HS-5 (cell line): ENCODE data around the gene RBMS3.

Experiments used
- DNase-seq: peaks from one replicate; pipeline ENCODE4 v3.0.0-alpha.2; 2012; ENCODE audit warnings: low read depth

RBMS3 gene

DNA sequence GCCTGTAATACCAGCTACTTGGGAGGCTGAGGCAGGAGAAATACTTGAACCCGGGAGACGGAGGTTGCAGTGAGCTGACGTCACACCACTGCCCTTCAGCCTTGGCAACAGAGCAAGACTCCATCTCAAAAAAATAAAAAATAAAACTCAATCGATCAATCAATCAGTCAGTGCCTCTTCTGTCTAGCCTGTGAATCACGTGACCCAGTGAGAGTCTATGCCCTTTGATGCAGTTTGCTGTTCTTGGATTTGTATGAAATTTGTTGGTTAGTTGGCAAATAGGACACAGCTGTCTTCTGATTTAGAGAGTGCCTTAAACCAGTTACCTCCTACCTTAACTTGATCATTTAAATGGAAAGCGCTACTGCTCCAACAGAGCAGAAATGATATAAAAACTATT is 3.6 kb upstream of the RBMS3 start:
- no peak for DNase-seq

DNA sequence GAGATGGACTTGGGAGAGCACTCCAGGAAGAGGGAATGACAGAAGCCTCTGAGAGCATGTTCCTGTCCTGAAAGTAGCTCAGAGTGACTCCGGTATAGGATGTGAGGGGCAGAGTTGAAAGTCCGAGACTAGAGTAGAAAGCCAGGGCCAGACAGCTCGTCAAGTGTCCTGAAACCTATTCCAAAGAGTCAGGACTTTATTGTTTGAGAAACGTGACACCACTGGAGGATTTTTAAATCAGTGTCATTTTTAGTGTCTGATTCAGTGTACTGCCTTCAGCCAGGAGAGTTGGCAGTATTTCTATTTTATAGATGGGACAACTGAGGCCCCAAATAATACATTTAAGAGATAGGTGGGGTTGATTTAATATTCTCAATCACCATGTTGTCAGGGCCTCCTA is 1.6 kb upstream of the RBMS3 start:
- no peak for DNase-seq

DNA sequence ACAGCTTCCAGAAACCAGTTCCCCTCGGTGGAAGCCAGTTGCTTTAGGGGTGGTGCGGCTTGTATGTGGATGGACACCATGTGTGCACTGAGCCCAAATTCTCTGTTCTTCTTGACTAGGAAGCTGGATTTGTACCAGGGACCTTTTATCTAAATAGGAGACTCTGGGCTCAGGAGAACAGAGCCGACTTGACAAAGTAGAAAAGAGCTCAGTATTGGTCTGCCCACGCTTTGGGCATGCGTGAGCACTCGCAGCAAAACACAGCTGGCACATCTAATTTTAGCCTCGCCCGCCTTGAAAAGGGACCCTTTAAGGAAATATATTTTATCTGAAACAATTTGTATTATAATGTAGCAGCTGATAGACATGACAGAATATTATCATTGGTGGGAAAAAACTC is 1.1 kb upstream of the RBMS3 start:
- DNase-seq, result no peak

DNA sequence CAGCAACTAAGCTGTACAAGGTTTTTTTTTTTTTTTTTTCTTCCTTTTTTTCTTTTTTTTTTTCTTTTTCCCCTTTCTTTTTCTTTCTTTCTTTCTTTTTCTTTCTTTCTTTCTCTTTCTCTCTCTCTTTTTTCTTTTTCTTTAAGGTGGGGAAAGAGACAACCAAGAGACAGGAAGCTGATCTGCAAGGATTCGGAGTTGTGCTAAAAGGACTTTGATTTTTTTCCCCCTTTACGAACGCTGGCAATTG is 148 bp downstream of the RBMS3 start:
- no peak for DNase-seq

DNA sequence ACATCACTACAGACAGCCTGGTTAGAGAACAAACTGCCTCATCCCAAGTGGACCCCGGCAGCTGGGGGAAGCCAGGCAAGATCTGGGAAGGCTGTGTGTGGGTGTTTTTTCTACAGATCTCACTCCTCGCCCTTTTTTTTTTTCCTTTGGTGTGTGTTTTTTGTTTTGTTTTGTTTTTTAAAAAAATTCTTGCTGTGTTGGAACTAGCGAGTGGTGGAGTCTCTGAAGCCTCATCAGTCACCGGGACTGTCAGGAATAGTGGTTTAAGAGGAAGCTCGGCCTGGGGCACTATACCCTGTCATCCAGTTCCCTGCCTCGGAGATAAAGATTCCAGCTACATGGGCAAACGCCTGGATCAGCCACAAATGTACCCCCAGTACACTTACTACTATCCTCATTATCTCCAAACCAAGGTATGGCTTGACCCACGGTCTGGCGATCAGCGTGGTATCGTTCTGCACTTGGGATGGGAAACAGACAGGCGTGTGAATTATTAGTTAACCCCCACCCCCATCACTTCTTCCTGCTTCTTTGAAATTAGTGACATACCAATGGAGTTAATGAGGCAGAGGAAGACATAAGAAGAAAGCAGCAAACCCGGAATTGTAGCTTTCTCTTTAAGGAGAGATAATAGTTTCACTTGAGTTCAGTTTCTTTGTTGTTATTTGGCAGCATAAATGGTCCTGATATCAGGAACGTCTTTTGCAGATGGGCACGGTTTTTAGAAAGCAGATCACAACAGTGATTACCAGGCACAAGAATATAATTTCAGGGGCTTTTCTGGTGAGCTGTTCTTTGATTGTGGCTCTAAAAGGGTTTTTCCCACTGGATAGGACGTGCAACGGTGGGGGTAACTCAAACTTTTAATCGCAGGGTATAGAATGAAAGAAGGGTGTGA is 722 bp downstream of the RBMS3 start:
- DNase-seq, result no peak

DNA sequence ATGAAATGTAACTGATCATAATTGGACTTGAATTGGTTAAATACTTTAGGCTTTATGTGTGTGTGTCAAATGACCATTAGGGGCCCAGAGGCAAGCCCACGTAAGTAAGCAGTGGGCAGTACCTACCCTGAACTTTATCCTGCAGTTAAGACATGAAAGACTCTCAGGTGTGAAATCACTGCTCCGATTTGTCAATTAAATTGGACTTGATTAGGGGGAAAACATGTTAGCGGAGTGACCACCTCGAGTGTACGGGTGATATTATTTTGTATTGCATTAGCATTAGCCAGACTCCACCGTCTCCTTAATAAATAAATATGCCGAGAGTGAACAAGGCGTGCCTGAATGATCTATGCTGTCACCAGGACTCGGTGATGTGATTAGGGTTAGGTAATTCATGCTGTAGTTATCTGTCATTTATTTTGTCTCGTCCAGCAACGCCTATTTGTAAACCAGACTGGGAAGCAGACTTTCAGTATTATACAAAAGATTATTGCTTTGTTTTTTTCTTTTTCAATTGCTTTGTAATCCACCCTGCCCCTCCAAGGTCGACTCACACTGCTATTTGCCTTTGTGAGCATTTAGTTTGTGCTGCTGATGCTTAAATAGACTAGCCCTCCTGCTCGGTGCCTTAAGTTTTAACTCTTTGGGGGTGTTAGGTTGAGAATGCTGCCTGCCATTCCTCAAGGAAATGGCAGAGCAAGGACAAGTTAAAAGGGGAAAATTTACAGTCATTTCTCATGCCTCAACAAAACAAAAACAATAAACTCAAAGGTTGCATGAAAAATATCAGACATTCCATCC is 1.8 kb downstream of the RBMS3 start:
- DNase-seq, result no peak

DNA sequence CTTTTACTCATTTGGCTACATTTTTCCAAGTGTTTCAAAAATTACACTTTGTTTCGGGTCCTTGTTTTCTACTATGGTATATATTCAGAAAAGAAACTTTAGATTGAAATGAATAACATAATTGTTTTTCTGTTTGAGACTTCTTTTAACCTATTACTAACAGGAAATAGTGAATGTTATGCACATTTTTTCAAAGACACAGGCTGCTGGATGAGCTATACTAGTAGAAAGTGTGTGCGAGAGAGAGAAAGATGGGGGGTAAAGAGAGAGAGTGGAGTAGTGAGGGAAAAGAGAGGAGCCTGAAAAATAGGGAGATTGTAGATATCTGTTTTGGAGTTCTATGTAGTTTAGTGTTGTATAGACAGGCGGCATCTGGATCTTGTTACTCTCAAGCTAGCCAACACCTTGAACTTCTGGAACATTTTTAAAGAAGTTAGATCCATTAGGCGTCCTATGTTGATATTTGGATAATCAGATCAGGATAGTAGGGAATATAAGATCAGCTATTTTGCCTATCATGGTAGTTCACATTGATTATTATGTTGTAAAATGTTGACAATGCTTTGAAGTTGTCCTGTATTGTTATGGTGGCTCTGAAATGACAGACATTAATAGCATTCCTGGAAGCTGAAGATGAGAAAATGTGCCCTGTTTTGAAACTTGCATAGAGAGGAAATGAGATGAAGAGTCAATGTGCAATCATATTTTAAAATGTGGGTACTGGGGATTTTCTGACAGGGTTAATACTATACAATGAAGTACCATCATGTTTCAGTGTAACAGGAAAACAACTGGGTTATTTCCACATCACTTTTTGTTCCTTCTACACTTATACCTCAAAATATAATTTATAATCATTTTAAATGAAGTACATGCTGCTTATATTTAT is 2.6 kb downstream of the RBMS3 start:
- DNase-seq, result no peak

DNA sequence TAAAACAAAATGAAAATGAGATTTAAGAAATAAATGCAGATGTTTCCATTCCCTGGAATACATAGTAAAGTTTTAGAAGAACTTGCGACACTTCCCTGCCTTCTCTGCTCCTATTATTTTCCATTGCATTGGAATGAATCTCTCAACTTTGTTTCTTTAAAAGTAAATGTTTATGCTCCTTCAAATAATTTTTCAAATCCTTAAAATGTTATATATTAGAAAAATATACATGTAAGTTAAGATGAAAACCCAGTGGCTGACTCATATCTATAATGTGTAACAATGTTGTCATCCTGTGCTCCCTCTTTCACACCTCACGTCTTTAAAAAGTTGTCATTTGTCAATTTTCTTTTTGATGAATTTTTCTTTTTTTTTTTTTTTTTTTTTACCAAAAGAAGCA is 3.6 kb downstream of the RBMS3 start:
- DNase-seq, result no peak

DNA sequence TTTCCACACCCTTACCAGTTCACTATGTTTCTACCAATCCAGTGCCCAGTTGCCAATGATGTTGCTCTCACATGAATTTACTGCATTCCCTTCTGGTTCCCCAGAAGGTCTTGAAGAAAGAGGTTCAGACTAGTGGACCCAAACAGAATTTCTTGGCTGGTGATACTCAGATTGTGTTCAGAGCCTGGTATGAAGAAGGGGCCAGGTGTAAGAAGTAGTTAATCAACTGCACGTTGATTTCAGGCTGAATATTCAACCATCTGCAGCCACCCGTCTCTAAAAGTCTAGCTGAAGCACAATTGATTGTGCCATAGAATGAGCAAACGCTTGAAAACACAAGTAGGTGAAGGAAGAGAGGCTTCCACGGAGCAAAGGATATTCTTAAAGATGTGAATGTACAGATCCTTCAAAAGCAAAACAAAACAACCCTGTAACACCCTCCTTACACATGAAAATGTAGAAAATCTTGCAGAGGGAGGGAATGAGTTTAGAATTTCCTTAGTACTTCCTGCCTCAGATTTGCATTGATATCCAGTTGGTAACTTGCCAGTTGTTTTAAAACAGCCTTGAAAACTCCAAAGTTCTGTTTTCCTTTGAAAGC is 4.7 kb downstream of the RBMS3 start:
- peak; percentile 52 for DNase-seq

DNA sequence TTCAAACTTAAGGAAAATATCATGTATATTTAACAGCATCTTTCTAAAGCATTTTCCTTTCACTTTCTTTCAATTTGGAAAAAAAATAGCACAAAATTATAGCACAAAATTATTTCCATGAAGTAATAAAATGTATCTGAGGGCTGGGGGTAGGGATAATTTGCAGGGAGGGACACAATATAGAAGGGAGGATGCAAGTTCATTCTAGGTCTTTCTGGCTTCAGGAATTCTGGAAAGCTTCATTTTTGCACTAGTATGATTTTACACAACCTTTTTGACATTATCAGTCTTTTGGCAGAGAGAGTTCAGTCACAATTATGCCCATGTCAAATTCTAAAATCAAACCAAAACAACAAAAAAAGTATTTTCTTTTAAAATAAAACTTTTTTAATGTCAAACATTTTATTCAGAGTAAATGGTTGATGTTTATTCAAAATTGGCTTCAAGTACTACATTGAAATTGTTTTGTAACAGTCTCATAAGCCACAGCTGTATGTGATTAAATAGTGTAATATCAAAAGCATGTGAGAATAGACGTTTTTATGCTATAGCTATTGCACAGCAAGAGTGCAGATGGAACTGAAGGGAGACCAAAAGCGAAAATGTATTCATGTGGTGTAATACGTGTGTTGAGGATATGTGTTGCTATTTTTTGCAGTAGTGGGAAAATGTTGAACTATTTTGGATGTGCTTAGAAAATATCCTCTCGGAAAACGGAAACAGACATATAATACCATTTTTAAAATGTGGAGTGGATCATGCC is 5.8 kb downstream of the RBMS3 start:
- DNase-seq, result peak; percentile 61

DNA sequence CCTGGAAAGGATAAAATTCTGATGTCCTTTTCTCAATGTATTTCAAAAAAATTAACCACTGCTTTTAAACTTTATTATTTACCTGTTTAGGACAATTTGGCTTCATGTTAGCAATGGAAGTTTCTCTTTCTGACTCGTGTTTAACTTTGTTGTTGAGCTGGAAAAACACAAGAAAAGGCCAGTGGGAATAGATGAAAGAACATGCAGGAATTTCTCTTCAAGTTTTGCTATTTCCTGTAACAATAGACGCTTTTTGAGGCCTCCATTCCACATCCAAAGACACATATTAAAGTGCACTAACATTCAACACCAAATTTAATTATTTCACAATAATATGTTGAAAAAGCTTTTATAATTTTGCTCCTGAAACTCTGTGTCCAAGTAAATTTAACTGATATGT is 9.7 kb downstream of the RBMS3 start:
- no peak for DNase-seq

DNA sequence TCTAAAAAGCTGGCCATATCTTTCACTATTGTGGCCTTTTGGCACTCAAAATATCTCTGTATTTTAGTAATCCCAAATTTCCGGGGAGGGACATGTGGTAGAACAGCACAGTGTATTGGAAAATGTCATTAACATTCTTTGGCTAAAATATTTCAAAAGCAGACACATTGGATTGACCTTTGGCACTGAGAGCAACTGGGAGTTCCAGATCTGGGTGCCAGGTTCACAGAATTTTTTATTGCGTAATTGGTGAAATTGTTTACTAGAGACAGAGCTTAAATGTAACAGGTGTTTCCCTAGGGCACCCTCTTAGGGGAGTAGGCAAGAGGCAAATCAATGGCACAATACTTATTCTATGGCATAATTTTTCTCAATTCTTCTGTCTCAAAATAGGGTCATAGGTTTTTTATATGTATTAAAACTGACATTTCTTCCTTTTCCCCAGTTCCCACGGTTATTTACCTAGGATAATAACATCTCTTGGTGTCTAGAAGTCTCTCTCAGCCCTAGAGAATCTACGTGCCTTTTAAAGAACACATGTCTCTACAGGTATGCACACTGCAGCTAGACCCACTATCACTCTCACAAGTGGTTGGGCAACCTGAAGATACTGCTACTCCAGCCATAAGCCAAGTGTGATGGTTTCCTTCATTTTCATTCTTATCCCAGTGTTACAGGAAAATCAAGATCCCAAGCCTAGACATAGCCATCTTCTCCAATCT is 10.6 kb downstream of the RBMS3 start:
- DNase-seq, result no peak

DNA sequence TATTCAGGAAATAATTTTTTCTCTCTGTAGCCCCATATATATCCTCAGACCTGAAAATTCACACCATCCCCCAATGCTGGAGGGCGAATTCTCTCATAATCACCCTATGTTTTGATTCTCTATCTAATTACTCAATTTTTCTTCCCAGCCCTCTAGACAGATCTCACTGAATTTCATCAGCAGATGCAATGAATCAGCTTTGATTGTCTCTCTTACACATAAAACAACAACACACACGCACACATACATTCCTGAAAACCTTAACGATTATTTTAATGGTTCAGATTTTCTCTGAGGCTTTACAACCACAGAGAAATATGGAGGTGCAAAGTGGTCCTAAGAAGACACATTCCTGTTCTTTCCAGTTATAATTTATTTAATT is 11.1 kb downstream of the RBMS3 start:
- no peak for DNase-seq

DNA sequence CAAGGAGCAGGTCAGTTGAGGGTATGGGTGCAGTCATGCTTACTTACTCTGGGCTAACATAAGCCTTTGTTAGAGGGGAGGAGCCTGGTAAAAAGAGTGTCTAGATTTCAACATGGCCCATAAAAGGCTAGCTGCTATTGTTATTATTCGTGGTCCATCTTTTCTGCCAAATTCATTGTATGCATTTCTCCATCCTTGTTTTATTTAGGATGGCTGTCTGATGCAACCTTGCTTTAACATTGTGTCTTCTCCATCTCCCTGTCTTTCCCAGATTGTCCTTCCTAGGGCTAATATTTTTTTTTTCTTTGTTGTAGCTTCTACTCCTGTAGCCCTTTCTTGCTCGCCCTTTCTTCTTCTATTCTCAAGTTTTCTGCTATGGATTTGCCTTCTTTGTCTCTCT is 12.6 kb downstream of the RBMS3 start:
- DNase-seq, result no peak

DNA sequence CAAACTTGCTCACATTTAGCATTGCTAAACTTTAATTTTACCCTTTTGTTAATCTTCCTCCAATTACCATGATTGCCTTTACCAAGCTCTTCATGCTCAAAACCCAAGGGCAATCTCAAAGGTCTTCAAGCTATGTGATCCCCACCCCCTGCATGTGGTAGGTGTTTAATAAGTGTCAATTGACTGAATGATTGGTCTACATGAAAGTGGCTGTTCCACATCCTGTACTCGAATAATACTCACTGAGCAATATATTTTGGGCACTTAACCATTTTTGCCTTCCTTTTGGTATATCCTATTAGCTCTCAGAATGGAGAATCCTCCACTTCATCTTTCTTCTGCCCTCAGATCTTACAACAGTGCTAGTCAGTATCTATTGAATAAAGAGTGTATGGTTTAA is 17.1 kb downstream of the RBMS3 start:
- no peak for DNase-seq

DNA sequence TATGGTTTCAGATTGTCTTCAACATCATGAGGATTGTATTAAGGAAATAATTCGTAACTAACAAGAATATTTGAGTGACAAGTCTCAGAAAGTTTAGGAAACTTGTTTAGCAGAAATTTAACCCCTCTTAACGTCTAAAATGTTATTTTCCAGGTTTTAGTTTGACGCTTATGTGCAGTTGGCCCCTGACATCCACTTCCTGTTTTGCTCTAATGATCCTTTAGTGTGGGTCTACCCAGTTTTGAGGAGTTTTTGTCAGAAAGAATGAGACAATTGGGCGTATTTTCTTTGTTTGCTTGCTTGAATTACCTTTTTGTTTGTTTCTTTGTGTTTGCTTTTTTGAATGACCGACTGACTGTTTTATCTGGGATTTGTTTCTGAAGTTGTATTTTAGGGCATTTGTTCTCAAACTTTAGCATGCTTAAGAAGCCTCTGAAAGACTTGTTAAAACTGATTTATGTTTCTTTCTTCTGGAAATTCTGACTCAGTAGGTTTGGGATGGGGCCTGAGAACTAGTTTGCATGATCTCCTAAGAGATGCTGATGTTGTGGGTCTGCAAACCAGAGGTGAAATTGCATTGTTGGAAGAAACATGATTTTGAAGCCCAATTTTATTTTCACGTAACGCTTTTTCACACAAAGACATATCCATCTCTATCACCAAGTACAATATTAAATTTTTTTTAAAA is 20.6 kb downstream of the RBMS3 start:
- DNase-seq, result no peak

DNA sequence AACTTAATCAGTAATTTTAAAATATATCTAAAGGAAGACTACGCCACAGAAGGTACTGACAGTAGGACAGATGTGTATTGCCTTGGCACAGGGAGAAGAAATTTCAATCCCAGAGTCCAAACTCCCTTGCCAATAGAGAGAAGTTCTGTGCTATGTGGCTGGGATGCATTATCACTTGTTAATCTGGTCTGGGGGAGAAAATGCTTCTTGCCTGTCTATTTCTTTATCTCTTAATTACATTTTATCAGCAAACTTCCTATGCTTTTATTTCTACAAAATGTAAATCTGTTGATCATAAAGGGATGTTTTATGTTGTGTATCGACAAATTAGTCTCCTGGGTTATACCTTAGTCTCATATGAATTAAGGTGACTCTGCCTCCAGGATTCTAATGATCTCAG is 21.7 kb downstream of the RBMS3 start:
- no peak for DNase-seq

DNA sequence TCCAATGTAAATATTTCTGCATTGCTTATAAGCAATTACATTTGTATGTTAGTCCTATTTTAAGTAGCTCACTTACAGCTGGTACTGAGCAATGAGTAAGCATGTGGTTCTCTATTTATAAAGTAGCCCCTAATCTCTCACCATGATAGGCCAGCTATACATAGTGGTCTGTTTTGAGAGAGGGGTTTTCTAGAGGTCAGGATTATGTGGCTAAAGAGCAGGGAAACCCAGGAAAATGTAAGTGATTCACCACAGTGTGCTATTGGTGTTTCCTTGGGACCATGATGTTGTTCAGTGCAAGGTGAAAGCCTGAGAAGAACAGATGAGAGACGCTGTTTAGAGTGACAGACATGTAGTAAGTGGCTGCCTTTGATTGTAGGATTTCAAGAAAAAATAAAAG is 26.4 kb downstream of the RBMS3 start:
- no peak for DNase-seq

DNA sequence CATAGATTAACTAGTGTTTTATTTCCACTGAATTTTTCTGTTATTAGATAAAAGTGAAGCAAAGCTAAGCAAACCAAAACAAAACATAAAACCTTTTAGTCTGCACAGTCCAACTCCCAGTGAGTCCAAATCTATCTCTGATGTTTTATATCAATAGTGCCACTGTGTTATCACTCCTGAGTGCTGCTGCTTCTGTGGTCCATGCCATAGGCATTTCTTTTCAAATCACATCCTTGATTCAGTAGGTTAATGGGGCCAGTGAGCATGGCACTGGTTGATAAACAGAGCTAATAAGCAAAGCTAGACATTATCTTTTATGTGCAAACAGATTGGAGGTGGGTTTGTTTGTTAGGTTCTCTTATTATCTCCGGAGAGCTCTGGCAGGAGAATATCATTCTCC is 30.0 kb downstream of the RBMS3 start:
- DNase-seq, result no peak

DNA sequence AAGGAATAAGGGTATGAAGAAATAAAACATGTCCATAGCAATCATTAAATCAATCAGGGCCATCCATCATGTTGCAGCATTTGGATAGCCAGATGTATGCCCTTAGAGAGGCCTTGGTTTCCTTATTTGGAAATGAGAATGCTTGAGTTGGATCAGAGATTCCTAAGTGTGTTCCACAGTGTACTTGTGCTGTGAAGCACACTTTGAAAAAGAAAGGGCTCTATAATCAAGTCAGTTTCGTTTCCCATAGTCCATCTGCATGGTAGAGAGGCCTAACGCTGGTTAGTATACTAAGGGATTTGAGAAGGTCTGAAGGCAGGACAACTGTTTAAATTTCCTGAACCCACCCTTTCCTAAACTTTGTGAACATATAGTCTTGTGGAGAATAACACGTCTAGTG is 30.9 kb downstream of the RBMS3 start:
- no peak for DNase-seq
